GDM1 (cell line): ENCODE data around the gene OR4X1.
"Not testable (repeated sequence)": the region's sequence is repeated elsewhere in the genome, so short reads cannot be mapped to it uniquely, and the experiment has no call there.

Experiments used
- DNase-seq: peaks from one replicate; lab custom pipeline; 2025; lab: John Stamatoyannopoulos, UW

The OR4X1 gene, protein sequence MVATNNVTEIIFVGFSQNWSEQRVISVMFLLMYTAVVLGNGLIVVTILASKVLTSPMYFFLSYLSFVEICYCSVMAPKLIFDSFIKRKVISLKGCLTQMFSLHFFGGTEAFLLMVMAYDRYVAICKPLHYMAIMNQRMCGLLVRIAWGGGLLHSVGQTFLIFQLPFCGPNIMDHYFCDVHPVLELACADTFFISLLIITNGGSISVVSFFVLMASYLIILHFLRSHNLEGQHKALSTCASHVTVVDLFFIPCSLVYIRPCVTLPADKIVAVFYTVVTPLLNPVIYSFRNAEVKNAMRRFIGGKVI

DNA sequence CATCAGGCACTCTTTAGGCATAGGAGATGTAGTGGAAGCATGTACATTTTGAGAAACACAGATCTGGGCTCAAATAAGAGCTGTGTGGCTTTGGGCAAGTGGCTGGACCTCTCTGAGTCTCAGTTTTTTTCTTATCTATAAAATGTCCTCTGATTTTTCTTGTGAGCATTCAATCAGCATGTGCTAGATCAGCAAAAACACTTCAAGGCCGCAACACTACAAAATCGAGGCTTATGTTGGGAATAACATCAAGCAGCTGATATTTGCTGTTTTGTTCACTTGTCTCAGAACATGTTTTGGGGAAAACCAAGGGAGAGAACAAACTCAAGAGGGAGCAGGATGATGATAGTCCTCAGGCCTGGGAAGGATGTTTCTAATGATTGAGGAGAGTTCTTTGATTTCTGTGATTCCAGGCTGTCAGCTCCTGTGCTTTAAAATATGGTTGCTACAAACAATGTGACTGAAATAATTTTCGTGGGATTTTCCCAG is at the start of gene OR4X1:
TSS of gene OR4X1 (plus strand) at position 439 of the 489 bp plus-strand sequence. CDS start at position 439, 0 bp downstream.
- DNase-seq = no peak

DNA sequence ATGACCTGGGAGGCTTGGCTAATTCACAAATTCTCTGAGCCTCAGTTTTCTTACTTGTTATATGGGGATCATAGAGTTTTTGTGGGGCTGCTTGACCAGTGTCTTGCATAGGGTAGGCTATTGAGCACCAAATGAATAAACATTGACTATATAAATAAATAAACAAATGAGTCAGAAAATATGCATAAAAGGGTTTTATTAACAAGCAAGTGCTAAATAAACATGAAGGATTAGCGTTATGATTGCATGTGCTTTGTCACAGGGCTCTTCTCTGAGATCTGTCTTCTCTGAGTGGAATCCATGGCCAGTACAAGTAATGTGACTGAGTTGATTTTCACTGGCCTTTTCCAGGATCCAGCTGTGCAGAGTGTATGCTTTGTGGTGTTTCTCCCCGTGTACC is 47.2 kb upstream of the OR4X1 start, which contains the start of gene OR4B1:
TSS of gene OR4B1 (plus strand) at position 301 of the 400 bp plus-strand sequence. CDS start at position 301, 0 bp downstream.
- no peak for DNase-seq

DNA sequence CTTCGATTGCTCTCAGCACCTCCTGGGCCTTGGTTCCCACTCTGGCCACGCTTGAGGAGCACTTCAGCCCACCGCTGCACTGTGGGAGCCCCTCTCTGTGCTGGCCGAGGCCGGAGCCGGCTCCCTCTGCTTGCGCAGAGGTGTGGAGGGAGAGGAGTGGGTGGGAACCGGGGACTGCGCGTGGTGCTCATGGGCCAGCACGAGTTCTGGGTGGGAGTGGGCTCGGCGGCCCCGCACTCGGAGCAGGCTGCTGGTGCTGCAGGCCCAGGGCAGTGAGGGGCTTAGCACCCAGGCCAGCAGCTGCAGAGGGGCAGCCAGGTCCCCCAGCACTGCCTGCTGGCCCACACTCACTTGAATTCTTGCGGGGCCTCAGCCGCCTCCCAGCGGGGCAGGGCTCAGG is 34.9 kb upstream of the OR4X1 start:
- no peak for DNase-seq

DNA sequence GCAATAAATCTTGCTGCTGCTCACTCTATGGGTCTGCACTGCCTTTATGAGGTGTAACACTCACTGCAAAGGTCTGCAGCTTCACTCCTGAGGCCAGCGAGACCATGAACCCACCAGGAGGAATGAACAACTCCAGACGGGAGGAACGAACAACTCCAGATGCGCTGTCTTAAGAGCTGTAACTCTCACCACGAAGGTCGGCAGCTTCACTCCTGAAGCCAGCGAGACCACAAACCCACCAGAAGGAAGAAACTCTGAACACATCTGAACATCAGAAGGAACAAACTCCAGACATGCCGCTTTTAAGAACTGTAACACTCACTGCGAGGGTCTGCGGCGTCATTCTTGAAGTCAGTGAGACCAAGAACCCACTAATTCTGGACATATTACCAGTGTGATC is 33.6 kb upstream of the OR4X1 start:
- not testable (repeated sequence) for DNase-seq

DNA sequence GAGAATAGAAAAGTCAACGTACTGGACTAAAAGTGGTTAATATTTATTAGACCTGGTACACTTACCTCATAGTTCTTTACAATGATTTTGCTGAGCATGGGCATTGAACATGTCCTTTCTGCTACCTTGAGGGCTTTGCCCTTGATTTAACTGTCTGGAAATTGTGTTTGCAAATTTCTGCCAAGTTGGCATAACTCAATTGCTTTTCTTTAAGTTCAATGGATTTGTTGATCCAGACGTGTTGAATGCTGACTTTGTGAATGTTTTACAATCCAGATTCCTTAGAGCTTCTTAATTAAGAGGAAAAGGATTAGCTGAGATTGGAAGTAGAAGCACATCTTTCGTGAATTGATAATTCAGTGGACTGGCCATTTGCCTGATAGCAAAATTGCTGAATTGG is 25.9 kb upstream of the OR4X1 start:
- no peak for DNase-seq

DNA sequence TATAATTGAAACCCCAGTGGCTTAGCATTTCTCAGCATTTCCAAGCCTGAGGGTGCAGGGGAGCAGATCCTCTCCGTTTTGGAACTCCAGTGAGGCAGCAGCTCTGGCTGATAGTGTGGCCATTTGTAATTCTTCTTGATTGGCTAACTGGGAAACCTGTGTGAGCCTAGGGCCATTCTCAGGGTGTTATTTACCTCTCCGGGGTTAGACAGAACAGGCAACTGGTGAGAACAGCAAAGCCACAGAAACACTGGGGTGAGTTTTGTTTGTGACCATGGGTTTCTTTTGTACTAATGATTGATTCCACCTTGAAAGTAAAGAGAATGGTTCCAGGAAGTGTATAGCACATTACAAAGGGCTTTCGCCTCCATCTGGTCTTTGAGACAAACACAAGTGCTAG is 21.2 kb upstream of the OR4X1 start:
- DNase-seq = no peak

DNA sequence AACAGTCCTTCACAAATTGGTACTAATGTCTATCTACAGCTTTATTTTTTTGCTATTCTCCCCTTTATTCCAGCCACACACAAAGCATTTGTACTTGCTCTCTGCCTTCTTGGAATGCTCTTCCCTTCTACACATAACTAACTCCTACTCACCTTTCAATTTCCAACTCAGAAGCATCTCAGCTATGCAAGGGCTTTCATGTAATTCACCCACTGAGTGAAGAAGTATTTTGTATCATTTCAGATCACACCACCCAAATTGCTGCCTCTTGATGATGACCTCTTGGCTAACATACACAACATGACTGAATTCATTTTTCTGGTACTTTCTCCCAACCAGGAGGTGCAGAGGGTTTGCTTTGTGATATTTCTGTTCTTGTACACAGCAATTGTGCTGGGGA is 18.9 kb upstream of the OR4X1 start, which contains the start of gene OR4X2:
TSS of gene OR4X2 (plus strand) at position 301 of the 400 bp plus-strand sequence. CDS start at position 301, 0 bp downstream.
- DNase-seq = no peak

DNA sequence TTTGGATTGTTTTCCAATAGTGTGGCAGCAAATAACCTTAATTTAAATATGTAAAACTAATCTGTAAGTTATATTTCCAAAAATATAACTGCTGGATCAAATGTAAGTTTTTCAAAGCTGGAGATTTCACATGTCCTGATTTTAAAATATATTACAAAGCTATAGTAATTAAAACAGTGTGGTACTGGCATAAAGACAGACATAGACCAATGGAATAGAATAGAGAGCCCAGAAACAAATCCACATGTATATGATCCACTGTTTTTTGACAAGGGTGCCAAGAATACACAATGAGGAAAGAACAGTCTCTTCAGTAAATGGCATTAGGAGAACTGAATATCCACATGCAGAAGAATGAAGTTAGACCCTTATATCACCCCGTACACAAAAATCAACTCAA is 14.8 kb upstream of the OR4X1 start:
- DNase-seq = no peak

DNA sequence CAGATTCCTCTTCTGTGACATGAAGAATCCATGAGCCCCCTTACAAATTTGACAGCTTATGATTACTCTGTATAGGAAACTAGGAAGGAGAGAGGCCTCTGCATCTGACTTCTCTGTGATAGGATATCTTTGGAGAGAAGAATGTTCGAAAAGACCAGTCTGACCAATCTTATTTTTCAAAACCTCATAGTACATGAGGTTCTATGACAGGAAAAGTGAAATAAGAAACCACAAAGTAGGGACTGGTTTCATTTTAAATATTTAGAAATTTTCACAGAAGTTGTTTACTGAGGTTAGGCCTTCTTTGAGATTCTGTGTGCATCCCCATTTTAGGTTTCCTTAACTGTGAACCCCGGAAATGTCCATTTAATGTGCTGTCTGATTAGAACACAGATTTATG is 2.1 kb upstream of the OR4X1 start:
- DNase-seq = no peak

DNA sequence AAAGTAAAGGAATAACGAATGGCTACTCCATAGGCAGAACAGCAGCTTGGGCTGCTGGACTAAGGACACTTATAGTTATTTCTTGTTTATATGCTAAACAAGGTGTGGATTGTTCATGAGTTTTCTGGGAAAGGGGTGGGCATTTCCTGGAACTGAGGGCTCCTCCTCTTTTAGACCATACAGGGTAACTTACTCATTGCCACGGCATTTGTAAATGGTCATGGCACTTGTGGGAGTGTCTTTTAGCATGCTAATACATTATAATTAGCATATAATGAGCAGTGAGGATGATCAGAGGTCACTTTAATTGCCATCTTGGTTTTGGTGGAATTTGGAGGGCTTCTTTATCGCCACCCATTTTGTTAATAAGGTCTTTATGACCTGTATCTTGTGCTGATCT is 7.0 kb downstream of the OR4X1 start:
- DNase-seq = no peak

DNA sequence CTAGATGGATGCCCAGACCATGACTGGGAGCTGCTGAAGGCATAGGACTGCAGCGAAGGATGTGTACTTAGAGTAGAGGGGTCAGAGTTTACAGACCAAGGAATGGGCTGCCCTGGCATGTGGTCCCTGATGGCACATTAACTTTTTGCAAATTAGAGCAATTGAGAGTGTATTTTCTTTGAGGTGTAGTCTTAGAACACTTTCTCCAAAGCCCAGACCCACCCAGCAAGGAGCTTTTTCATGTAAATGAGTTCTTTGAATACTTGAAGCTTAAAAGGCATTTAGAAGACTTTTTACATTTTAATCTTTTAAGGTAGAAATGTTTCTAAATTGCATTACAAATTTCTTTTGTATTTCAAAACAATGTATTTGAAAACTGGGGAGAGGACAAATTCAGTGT is 8.9 kb downstream of the OR4X1 start:
- DNase-seq = no peak

DNA sequence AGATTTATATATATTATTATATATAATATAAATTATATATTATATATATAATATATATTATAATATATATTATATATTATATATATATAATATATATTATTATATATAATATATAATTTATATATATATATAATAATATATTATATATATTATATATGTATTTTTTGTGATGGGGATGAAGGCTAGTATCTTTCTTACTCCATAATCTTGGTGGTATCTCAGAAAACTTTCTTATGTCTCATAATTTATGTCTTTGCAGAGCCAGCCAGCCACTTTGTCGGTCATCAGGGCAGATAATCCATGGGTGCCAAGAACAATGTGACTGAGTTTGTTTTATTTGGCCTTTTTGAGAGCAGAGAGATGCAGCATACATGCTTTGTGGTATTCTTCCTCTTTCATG is 42.3 kb downstream of the OR4X1 start, which contains the start of gene OR4S1:
TSS of gene OR4S1 (plus strand) at position 301 of the 400 bp plus-strand sequence. CDS start at position 301, 0 bp downstream.
- DNase-seq = no peak

DNA sequence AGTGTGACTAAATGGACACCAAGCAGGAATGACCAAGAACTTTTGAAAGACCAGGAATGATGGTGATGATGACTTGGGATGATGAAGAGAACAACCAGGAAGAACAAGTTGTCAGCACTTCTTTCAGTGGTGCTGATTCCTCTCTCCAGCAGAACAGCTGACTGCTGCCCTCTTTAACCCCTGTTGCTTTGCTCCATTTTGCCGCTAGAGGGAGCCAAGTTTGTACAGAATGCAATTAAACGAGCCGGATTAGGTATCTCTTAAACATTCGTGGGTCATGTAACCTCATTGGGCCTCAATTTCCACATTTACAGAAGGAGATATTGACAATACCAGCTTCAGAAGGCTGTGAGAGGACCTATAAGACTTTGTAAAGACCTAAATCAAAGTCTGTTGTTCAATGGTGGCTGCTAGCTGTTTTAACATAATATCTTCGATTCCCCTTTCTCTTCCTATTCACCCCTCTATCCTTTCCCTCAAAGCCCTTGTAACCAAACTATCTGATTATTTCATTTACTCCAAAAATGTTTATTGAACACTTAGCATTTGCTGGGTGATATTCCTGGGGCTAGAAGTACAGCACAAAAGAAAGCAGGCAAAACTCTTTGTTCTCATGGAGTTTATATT is 44.2 kb downstream of the OR4X1 start:
- DNase-seq = peak; percentile 51

DNA sequence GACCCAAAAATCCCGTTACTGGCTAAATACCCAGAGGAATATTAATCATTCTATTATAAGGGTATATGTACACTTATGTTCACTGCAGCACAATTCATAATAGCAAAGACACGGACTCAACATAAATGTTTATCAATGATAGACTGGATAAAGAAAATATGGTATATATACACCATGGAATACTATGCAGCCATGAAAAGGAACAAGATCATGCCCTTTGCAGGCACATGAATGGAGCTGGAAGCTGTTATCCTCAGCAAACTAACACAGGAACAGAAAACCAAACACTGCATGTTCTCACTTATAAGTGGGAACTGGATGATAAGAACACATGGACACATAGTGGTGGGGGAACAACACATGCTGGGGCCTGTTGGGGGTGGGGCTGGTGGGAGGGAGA is 49.9 kb downstream of the OR4X1 start:
- DNase-seq = not testable (repeated sequence)
